ENCODE results near the gene CRYZ. TPM values are rescaled to one million over a fixed set of nuclear protein-coding genes. Genes with fewer than 3 reads are reported as not detected.

The CRYZ gene
- total RNA-seq, 2 experiments from 2014 or later: 18.1 to 19.1 TPM

Other genes with a start within 250 kb of the CRYZ start
- not detected for gene LRRC53, start 220.4 kb downstream of the CRYZ start, total RNA-seq
- under 1 TPM in 1 of 2 experiments, not detected in 1; 0.05 TPM for gene ERICH3, start 59.3 kb downstream of the CRYZ start, total RNA-seq
- gene TYW3, start 102 bp upstream of the CRYZ start, total RNA-seq: 10 to 100 TPM; 16.0 to 16.3 TPM

Measured in activated CD4-positive, alpha-beta memory T cell treated with anti-CD3 and anti-CD28 coated beads, Interleukin-2, amount 10 ng/mL, durations not matched to agents 7 days and 5 days (primary cell).